Stimulated activated CD8-positive, alpha-beta memory T cell treated with anti-CD3 and anti-CD28 coated beads, Interleukin-15, amount 100 ng/mL, for 24 hours (primary cell): ENCODE results near the gene AQR.
"Not testable (repeated sequence)": the region's sequence is repeated elsewhere in the genome, so short reads cannot be mapped to it uniquely, and the experiment has no call there.

ENCODE experiments used
- DNase-seq: peaks from one replicate; pipeline ENCODE4 v3.0.0-alpha.2; 2020; ENCODE audit warnings: low read depth

AQR gene

GRCh38 chr15:34969340-34970097, at the start of gene AQR:
Gene AQR (minus strand): TSS chr15:34969742. CDS start chr15:34969613, 129 bp downstream.
- peak; percentile 67 for DNase-seq

DNA sequence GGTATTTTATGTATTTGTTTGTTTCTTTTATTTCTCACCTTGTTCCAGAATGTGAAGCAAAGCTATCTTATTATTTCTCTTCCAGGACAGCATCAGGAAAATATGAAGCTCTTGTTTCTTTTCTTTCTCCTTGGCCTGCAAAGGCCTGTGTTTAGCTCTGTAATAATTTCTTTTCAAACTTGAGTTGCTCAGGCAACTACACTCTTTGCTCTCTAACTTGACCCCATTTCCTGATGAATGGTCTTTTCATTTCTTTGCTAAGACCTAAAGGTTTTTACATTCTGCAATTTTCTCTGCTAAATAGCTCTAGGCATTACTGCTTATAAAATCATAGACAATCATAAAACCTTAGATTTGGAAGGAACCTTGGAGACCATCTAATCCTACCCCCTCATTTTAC, 44.7 kb upstream of the AQR start:
- DNase-seq, result no peak

DNA sequence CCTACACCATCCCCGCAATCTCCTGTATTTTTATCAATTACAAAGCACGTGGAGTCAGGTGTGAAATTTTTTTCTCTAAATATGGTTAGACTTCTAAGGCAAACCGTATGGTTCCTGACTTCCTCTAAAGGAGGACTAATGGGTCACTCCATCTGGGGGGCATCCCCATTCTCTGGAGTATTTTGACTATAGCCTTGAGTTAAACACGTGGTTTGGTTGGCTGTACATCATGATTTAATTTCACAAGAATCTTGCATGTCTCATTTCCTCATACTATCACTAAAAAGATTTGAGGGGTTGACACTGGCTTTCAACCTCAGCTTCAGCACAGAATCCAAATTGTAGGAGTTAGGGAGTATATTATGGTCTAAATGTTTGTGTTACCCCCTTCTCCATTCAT, 43.8 kb upstream of the AQR start:
- DNase-seq, result no peak

- no peak for DNase-seq
Measured at GRCh38 chr15:35007397-35007796, 37.9 kb upstream of the AQR start.

GRCh38 chr15:35005933-35006332, 36.4 kb upstream of the AQR start:
- no peak for DNase-seq

DNA sequence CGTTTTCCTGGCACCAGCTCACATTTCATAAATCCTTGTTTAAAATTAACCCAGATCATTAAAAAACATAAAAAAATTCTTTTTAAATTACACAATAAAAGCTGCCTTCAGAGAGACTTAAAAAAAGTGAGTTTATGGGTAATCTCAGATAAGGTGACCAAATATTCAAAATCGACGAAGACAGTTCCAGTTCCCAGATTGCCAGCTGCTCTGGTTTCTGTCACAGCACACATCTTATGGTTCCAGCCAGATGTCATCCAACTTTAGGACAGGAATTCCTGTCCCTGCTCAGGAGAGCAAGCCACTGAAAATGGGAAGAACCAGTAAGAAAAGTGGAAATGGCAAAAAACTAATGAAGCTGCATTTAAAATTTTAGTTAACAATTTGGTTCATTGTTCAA, 34.4 kb upstream of the AQR start:
- DNase-seq, result no peak

DNA sequence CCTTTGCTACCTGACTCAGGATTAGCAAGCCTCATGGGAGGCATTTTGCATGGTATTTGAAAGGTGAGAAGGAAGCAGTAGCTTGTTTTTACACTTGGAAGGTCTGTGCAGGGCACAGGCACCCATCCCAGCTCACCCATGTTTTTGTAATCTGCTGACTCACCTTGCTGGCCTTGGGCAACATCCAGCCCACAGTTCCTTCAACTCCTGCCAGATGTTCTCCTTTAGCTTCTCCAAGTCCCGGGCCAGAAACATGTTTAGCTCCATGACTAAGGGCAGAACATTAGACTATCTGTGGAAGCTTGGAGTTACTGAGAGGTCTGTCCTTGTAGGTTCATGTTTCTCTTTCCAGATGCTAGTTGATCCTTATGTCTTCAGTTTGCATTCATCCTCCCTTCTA, 31.0 kb upstream of the AQR start:
- no peak for DNase-seq

GRCh38 chr15:34999906-35000305, 30.4 kb upstream of the AQR start:
- DNase-seq, result no peak

DNA sequence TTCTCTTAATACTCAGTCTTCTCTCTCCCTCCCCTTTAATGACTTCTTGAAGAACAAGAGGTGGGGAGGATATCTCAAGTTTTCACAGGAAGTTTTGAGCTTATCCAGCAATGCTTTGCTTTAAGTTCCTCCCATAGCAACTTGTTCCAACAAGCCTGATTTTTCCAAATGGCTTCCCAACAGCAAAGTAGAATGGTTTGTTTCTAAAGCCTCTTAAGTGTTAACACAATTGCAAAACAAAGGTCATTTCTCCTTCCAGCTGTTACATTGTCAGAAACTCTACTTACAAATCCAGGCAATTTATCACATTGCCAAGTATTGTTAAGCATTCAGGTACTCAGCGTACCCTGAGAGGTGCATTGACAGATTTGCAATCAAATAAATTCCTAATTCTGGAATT, 25.4 kb upstream of the AQR start:
- no peak for DNase-seq

GRCh38 chr15:34993877-34994276, 24.3 kb upstream of the AQR start:
- no peak for DNase-seq

DNA sequence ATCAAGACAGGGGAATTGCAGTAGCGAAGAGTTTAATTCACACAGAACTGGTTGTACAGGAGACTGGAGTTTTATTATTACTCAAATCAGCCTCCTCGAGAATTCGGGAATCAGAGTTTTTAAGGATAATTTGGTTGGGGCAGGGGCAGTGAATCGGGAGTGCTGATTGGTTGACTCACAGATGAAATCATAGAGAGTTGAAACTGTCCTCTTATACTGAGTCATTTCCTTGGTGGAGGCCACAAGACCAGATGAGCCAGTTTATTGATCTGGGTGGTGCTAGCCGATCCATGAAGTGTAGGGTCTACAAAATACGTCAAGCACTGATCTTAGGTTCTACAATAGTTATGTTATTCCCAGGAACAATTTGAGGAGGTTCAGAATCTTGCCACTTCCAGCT, 23.9 kb upstream of the AQR start:
- DNase-seq, result no peak

DNA sequence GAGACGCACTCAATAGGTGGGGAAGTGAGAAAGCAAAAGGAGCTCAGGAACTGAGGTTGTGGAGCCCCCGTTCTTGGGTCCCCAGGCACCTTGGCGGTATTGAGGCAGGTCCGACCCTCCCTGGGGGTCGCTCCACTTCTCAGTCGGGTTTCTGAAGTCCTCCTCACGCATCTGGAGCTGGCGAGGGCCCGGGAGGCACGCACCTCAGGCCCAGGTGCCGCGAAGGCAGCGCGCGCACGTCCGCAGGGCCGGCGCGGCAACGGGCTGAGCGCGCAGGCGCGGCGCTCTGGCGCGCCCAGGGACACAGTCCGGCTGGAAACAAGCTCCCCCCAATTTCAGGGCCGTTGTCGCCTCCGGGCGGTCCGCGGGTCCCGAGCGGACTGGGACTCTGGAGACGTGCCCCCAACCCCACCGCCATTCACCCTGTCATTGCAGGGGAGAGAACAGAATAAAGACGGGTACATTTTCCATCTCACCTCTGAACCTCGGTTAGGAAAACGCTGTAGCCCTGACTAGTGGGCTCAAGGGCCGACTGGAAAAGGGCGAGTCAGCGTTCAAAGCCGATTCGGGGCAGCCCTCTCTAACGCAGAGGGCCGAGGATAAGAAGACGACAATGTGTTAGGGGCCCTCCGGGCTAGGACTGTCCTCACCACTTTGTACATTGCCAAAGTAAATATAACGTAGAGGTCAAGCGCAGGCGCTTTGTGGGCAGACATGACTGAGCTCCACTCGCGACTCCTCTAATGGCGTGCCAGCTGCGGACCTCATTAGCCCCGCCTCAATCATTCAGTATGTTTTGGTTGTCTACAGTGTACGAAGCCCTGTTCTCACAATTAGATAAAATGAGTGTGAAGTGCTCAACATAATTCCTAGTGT, 18.7 kb upstream of the AQR start, which contains the start of gene ZNF770:
Gene ZNF770 (minus strand): TSS at position 261 of the 876 bp plus-strand sequence. CDS start 4,853 bp downstream, outside the sequence.
- peak; percentile 77 for DNase-seq

DNA sequence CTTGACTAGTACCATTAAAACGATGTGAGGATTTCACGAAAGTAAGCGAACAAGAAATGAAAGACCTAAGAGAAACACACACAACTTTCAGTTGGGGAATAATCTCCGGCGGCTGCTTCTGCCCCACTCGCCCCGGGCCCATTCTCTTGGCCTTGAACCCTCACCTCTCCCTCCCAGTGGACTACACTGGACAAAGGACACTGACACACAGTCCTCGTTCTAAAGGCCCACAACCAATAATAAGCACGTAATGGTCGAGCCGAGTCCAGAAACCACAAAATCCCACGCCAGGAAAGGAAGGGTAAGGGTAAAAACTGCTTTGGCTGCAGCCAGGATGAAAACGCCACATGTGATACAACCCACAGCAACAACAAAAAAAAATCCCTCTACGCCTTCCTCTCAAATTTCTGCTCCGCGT, 18.1 kb upstream of the AQR start:
- no peak for DNase-seq

DNA sequence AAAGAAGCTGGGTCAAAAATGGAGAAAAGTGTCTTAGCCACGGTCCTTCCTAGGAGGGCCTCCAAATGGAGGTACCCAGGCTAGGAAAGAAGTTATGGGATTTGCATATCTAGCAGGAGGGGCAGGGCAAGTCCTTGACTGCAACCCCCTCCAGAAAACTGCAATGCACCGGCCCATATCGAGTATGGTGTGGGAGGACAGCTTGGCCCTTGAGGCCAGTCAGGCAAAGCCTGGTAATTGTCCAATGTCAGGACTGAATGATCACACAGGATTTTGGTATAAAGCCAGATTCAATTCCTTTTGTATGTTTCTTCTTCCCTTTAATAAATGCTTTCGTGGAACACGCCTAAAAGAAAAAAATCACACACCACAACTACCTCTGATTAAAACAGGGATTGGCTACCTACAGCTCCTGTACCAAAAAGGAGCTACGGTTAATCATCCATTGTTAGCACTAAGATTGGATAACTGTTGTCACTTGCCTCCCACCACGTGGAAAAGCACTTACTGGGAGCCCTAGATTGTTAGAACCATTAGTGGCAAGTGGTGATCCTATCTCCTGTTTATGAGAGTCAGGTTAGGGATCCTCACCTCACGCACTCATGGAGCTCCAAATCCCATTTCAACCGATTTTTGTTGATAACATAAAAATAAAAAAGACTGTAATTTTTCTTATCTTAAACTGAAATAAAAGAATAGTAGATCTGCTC, 17.4 kb upstream of the AQR start:
- no peak for DNase-seq

- DNase-seq, result no peak
Measured at GRCh38 chr15:34986326-34986725, 16.8 kb upstream of the AQR start.

DNA sequence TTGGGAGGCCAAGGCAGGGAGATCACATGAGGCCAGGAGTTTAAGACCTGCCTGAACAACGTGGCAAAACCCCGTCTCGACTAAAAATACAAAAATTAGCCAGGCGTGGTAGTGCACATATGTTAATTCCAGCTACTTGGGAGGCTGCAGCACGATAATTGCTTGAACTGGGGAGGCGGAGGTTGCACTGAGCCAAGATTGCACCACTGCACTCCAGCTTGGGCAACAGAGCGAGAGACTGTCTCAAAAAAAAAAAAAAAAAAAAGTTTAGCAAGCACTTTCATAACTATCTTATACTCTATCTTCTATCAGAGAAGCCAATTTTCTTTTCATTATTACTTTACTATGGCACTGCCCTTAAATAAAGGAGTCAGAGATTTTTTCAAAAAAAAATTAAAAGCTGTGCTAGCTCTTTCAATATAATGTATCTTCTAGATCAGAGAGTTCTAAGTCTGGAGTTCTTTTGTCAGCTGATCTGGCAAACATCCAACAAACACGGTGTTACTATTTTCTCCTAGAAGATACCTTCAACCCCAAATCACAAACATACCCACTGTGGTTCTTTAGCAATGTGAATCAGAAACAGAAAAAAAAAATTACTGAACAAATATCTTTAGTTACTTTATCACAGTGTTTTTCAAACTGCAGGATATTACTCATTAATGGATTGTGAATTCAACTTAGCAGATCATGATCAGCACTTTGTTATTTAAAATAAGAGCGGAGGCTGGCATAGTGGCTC, 15.5 kb upstream of the AQR start:
- DNase-seq, result no peak

- no peak for DNase-seq
Measured at GRCh38 chr15:34976743-34977142, 7.2 kb upstream of the AQR start.

- DNase-seq, result no peak
Measured at GRCh38 chr15:34976073-34976472, 6.5 kb upstream of the AQR start.

DNA sequence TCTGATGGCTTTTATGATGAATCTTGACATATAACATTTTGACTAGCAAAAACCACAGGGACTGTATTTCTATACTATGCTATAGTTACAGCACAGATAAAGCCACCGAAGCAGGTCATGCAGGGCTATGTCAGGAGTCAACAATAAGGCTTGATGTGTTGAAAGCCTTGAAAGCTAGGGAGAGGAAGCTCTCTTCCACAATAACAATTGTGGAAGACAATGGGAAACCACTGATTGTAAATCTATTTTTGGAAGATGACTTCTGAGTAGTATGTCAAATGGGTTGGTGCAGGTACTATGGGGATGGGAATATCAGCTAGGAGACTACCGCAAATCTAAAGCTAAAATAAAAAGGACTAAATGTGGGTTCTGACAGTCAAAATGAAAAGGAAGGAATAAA, 4.0 kb upstream of the AQR start:
- DNase-seq, result no peak

- DNase-seq, result not testable (repeated sequence)
Measured at GRCh38 chr15:34970098-34970643, 629 bp upstream of the AQR start.

DNA sequence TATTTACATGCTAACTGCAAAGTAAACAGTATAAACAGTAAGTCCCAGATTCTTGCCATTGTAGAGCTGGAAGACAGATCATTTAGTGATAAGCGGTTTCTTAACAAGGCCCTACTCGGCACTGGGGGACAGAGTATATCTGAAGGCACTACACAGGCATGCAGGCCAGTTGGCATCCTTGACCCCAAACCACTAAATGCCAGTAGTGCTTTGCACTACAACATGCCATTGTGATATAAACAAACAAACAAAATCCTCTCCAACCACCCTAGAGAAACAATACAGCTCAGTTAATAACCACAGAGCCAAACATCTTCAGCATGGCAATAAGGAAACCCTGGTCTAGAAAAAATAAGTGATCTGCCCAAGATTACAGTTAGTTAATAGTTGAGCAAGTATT, 5.3 kb downstream of the AQR start:
- DNase-seq, result no peak

GRCh38 chr15:34953851-34954250, 15.7 kb downstream of the AQR start:
- DNase-seq, result no peak
